ENCODE results near the gene UTF1.
A peak's percentile ranks its signal among the peaks of the same experiment; 100 is the strongest.
"Not testable (repeated sequence)": the region's sequence is repeated elsewhere in the genome, so short reads cannot be mapped to it uniquely, and the experiment has no call there.

Gene UTF1

DNA sequence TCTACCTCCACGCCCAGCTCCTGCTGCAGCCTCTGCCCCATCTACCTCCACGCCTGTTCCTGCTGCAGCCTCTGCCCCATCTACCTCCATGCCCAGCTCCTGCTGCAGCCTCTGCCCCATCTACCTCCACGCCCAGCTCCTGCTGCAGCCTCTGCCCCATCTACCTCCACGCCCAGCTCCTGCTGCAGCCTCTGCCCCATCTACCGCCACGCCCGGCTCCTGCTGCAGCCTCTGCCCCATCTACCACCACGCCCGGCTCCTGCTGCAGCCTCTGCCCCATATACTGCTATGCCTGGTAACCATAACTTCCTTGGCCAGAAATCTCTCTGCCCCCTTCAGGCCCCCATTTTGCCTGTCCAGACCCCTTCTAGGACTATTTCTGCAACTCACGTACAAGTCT is 35.0 kb downstream of the UTF1 start:
- not testable (repeated sequence) for DNase-seq (ENCODE audit: low read depth)

DNA sequence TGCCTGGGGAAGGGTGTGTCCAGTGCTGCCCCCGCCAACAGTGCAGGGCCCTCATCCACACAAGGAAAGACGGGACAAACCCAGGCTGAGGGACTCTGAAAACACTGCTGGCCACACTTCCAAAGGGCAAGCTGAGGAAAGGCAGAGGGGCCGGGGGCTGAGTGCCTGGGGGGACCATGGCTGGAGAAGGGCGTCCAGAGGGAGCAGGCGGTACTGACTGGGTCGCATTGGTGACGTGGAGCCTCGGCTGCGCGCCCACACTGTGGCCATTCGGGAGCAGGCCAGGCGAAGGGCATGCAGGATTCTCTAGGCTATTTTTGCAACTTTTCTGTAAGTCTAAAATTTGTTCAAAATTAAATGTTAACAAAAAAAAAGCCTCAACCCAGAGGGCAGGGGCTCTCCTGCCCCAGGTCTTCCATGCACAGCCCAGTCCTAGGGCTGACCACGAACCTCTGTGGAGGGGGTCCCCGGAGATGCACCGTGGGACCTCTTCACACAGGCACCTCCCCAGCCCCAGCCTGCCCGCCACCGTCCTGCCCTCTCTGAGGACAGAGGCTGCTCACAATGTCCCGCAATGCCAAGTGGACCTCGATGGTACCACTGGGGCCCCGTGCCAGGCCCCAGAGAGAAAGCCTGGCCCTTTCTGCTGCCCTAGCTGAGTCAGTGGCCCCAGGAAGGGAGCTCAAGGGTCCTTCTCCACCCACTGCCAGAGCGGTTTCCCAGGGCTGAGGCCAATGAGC is 36.2 kb downstream of the UTF1 start:
- no peak for DNase-seq (ENCODE audit: low read depth)

DNA sequence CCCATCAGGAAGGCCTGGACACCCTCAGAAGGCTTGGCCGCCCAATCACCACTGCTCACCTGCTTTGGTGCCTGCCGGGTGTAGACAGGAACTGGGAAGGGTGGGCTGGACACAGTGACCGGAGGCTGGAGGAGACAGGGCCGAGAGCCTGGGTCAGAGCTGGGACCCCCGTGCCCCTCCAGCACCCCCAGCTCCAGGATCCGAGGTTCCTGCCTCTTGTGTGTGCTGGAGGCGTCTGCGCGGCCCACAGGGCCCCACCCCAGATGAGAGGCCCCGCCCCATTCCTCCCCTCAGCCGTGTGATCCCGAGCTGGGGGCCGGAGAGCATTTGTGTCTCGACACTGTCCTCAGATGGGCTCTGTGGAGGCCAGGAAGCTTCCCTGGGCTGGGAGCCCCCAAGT is 37.3 kb downstream of the UTF1 start:
- no peak for DNase-seq (ENCODE audit: low read depth)

DNA sequence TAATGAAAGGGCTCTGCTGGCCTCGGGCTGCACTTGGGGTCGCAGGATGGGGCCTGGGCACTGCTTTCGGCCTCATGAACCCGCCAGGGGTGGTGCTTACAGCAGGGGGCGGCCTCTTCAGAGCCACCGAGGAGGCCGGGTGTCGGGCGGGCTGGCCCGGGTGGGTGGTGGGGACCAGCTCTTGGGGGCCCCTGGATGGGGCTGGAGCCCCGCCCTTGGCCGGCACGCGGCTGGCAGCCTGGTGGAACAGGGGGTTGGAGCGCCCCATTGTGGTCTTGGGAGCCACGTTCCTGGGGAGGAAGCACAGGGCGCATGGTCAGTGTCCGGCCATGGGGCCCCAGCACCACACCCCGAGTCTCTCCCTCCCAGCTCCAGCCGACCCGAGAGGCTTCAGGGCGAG is 37.8 kb downstream of the UTF1 start:
- DNase-seq (ENCODE audit: low read depth): no peak

DNA sequence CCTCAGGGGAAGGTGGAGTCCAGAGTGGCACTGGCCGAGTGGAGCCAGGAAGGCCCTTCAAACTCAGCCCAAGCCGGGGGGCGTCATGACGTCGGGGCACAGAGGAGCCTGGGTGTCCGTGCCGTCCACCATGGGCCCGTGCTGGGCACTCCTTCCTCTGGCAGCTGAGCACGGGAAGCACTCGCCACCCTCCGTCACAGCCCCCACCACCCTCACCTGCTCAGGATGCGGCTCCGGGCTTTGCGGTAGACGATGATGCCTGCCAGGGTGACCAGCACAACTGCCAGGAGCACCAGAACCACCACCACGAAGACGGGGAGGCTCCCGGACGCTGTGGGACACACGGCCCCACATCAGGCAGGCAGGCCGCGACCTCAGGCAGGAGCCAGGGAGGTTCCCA is 38.5 kb downstream of the UTF1 start:
- no peak for DNase-seq (ENCODE audit: low read depth)

DNA sequence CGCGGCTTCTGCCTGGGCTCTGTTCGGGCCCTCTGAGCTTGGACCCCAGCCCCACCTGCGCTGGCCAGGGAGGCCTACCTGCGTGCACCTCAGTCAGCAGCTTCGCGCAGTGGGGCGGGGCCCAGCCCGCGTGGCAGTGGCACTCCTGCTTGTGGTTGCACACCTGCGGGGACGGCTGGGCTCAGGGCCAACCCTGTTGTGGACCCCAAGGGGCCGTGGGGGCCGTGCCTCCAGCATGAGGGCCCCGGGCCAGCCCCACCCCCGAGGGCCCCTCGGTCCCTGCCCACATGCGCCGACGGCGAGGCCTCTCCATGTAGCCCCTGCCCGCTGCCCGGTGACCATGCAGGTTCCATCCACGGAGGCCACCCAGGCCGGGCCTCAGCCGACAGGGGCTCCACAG is 39.4 kb downstream of the UTF1 start:
- no peak for DNase-seq (ENCODE audit: low read depth)

DNA sequence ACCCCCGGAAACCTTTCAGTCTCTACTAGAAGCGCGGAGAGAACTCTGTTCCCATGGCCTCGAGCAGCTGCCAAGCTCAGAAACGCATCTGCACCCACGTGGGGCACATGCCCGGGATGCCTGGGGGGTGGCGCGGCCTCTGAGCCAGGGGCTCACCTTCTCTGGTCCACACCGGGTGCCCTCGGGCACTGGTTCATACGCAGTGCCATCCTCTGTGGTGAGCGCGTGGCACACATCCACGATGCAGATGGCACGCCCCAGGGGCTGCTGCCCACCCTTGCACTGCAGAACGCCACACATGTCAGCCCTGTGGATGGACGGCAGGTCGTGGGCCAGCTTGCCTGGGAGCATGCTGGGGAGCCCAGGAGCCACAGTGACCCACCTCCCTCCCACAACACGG is 40.2 kb downstream of the UTF1 start:
- no peak for DNase-seq (ENCODE audit: low read depth)

DNA sequence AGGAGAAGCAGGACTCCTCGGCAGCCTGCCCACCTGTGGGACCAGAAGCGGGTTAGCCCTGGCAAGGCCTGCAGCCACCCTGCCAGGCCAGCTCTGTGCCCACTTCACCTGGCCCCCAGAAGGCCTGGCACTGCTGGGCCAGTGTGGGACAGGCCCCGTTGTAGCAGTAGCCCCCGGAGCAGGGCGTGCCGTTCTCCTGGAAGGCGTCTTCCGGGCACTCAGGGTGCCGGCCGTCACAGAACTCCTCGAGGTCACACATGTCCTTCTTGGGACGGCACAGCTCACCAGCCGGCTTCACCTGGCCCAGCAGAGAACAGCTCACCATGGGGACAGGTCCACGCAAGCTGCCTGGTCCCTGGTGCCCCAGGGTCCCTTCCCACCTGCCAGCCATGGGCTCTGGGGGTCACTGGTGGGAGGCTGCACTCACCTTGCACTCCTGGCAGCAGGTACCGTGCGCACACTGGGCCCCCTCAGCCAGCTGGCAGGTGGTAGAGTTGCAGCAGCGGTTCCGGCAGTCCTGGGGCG is 40.8 kb downstream of the UTF1 start:
- no peak for DNase-seq (ENCODE audit: low read depth)

DNA sequence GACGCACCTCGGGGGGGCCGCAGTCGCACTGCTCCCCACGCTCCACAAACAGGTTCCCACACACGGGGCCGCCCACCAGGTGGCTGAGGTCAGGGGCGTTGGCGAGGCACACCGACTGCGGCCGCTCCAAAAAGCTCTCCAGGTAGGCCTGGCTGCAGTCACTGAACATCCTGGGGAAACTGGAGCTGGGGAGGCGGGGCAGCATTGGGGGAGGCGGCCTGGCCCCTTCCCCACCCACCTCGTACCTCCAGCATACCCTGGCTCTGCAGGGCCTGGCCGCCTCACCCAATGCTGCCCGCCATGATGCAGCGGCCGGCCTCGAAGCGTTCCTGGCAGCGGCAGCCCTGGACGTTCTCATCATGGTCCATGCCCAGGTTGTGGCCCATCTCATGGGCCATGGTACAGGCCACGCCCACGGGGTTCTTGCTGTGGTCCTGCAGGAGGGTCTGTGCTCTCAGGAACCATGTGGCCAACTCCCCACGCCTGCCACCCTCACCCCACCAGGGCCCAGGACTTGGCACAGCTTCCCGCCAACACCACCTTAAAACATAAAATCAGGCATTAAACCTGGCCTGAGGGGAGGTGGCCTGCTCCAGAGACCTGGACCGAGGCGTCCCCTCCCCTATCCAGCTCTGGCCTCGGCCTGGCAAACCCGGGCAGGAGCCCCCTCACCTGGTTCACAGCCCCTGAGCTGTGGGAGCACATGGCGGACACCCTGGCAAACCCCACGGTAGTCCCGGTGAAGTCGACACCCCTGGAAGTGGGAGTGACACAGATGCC is 41.7 kb downstream of the UTF1 start:
- DNase-seq (ENCODE audit: low read depth): no peak

DNA sequence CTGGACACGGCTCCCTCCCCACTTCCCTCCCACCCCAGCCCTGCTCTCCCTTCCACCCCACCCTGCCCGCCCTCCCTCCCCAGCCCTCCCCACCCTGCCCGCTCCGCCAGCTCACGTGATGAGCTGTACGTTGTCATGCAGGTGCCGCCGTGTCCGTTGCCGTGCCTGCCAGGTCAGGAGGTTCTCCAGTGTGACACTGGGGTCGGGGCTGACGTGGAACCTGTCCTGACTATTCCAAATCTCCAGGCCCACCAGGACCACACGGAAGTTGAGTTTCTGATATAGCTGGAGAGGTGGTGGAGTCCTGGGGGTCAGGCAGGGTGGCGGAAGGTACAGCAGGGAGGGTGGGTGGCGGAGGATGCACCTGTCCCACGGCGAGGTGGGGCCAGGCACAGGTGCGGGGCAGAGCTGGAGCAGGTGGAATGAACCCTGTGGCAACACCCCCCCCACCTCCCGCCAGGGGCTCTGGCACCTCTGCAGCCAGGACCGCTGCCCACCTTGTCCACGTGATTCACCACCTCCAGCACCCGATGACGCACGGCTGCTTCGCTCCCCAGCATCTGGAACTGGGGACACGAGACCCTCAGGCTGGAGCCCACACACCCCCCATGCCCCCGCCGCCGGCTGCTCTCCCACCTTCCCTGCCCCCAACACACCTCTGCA is 42.4 kb downstream of the UTF1 start:
- no peak for DNase-seq (ENCODE audit: low read depth)

DNA sequence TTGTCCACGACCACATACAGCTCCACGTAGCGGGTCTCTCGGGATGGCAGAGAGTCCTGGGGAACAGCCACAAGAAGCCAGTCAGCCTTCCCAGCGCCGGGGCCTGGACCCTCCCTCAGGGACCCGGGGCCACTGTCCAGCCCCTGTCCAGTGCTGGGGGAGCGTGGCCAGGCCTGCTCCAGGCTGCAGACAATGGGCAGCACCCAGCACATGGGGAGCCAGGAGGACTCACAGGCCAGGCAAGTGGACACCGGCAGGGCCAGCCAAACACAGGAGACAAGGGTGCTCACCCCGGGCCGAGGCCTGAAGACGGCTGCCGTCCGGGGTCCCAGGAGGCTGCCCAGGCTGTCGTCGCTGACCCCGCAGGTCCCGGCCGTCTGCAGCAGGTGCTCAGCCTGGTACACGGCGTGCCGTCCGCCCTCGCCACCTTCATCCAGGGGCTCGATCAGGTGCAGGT is 43.0 kb downstream of the UTF1 start:
- no peak for DNase-seq (ENCODE audit: low read depth)

DNA sequence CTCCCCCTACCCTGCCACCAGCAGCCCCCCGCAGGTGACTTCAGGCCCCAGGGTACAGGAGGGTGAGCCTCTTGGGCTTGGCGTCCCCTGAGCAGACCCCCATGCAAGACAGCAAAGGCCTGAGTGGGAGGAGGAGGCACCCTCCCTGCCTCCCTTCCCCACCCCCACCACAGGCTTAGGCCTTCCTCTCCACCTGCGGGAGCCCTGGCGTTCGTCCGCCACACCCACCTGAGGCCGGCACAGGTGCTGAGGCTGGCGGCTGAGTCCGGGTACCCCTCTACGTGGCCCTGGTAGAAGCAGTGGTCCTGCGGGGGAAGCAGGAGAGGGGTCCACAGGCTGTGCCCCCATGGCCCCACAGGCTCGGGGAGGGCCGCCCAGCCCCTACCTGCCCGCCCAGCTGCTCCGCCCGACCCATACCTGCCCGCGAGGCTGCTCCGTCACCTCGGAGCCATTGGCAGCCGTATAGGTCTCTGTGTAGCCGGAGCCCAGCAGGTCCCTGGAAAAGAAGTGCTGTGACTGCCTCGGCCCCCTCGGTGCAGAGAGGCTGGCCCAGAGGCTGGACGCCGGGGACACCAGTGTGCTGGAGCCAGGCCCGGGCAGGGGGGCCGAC is 43.6 kb downstream of the UTF1 start:
- no peak for DNase-seq (ENCODE audit: low read depth)

DNA sequence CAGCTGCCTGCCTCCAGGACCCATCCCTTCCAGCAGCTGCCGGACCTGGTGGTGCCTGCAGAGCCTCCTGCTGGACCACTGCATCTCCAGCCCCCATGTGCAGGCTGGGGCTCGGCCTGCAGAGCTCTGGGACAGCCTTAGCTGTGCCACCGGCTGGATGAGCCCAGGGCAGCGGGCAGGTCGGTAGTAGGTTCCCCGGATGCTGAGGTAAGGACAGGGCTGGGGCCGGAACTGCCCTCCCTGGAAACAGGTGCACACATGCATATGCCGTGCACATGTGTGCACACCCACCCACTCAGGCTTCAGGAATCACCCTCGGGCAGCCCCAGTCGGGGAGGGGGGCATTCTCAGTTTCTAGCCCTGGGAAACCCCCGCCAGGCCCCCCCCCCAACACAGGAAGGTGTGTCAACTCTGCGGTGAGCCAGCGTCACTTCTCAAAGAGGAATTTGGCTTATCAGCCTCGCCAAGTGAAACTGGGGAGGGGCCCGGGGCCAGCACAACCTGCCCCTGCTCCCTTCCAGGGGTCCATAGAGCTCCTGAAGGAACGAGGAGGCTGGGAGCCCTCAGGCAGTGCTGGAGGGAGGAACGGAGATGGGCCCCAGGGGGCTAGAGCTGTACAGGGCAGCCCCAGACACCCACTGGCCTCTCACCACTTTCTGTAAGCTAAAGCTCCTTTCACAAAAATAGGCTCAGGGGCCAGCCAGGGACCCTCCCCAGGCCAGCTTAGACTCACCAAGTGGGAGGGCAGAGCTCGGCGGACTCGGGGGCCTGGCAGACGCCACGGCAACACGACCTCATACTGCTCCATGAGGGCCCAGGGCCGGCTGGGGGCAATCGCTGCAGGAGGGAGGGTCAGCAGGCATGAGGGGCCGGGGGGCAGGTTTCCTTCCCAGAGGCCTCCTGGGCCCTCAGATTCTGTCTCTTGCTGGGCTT is 45.0 kb downstream of the UTF1 start:
- DNase-seq (ENCODE audit: low read depth): peak; percentile 56

DNA sequence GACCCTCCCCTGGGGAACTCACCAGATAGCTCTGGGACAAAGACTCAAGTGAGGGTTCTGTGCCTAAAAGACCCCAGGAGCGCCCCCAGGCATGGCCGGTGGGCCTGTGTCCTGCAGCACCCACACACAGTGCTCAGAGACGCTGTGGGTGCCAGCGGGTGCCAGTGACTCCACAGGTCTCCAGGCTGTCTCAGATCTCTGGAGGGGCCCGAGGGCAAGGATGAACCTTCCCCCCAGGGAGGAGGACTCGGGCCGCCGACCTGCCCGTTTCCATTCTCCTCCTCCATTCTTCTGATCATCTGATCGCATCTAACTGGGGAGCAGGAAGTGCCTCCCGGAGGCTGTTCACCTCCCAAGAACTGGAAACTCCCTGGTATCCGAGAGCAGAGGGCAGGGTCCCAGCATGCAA is 45.7 kb downstream of the UTF1 start:
- DNase-seq (ENCODE audit: low read depth): no peak

DNA sequence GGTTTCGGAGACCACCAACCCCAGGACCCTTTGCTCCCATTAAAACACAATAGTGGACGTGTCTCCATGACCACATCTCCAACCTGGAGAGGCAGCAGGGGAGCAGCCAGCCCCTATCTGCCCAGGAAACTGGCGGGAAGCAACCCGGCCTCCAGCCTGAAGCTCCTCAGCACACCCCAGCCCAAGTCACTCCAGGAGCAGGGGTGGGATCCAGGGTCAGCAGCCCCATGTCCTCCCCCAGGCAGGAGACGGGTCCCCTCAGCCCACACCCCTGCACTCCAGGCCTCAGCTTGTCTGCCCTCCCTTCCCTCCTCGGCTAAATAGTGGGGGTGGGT is 46.0 kb downstream of the UTF1 start:
- DNase-seq (ENCODE audit: low read depth): no peak

DNA sequence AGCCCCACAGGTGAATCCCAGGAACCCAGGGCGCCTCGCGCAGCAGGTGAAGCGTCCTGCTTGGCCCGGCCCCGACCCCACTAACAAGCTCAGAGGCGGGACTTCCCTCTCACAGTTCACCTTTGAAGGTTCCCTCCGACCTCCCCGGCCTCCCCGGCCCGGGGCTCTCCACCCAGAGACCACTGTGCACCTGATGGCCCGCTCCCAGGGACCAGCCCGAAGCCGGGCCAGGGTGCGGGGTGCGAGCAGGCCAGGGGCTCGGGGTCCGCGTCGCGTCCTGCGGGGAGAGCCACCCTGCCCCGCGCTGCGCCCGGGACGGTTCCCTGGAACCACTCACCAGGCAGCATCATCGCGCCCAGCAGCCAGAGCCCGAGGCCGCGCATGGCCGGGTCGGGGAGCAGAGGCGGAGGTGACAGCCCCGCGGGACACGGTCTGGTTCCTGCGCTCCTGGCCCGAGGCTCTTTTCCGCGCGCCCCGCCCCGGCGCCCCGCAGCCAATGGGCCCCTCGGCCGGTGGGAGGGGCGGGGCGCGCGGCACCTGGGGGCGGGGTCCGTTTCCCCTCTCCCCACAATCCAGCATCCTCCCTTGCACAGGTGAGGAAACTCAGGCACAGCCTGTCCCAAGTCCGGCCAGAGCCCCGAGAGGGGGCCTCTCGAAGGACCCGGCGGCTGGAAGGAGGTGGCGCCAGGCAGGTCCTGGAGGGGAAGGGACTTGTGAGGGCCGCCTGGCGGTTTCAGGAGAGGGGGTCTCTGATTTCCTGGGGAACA is 46.6 kb downstream of the UTF1 start, which contains the start of gene ADAM8:
ADAM8 (minus strand) TSS at position 434 of the 767 bp plus-strand sequence; CDS start at position 383, 51 bp downstream.
- DNase-seq (ENCODE audit: low read depth): peak; percentile 34

DNA sequence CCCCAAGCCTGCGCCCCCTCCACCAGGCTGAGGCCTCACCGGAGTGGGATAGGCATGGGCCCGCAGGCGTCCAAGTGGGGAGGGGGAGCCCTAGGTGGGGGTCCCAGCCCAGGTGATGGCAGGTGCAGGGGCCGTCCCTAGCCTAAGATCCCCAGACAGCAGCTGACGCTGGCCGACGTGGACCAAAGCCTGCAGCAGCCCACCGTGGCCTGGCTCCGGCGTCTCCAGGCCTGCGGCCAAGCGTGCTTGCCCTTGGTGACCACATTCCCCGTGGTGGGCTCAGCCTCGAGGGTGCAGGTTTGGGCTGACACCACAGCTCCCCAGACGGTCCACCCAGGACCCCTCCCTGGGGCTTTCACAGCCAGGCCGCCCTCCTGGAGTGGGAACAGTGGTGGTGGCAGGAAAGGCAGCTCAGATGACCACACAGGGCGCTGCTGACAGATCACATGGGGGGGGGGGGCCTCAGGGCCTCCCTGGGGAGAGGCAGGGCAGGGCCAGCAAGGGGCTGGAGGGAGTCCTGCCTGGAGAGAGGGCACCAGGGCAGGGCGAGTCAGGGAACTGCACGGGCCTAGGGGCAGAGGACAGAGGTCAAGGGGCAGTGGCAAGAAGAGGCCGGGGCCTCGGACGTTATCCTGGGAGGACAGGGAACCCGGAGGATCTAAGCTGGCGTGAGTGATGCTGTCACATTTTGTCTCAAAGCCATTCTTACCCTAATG is 47.4 kb downstream of the UTF1 start:
- no peak for DNase-seq (ENCODE audit: low read depth)

DNA sequence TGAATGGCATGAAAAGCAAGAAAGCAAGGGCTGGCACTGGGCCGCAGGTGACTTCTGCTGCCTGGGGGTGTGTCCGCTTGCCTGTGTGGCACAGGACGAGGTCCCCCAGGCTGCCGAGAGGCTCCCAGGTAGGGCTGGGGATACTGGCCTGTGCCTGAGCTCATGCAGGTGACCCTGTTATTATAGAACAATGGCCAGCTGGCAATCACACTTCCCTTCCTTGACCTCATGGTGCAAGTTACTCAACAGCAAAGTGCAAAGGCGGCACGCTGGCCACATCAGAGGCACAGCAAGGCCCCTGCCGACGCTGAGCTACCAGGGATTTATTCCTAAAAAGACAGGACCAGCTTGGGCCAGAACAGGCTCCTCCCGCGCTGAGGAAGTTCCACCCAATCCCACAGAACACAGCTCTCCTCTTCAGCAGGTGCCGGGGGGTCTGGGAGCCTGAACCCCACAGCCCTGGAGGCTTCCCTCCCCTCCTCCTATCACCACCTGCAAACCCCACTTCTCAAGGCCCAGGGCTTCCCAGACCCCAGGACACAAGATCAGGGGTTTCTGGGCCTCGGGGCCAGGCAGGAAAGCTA is 48.1 kb downstream of the UTF1 start:
- no peak for DNase-seq (ENCODE audit: low read depth)

DNA sequence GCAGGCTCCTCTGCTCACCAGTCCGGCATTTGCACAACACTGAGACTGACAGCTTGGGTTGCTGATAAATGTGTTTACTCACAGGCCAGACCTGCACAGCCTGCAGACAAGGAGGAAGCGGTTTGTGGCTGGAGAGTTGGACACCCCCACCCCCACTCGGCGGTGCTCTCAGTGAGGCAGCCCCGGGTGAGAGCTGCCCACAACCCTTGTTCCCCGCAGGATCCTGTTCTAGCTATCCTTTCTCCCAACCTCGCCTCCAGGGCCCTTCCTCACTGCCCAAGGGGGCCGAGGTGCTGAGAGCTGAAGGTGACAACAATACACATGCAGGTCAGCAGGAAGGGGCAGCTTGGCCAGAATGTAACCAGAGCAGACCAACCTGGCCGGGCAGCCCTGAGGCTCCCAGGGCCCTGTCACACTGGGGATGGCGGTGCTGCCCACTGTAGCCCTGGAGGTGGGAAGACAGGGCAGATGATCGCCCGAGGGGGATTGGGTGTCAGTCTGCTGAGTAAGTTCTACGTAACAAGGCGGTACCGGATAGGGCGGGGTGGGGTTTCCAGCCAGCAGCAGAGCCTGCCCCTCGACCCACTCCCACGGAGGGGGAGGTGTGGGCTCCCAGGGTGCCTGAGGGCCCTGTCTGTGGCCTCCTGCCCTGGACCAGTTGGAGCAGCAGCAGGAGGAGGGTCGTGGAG is 48.7 kb downstream of the UTF1 start:
- DNase-seq (ENCODE audit: low read depth): peak; percentile 41
